Prostate gland (tissue), 2 donors: ENCODE data around the gene RPP30. TPM values are rescaled to one million over a fixed set of nuclear protein-coding genes. Genes with fewer than 3 reads are reported as not detected.

ENCODE experiments used
- DNase-seq: peaks from one replicate; pipeline ENCODE4 v3.0.0-alpha.2; 2019; ENCODE audit warnings: low spot score
- H3K27ac ChIP-seq, 2 donors: fragments of 200-600 bp; sonication (generic); 2 replicates each; pipeline ENCODE4 v1.5.1; 2017 to 2019
- H3K27me3 ChIP-seq: fragments of 200-600 bp; sonication (generic); replicated peaks from 2 replicates; pipeline ENCODE4 v1.5.1; 2019; ENCODE audit not compliant: insufficient read depth
- H3K36me3 ChIP-seq, 2 donors: fragments of 200-600 bp; sonication (generic); 1 replicate in 1 of 2; 2 replicates in 1 of 2; pipeline versions ENCODE4 v1.5.1 to v1.8.1; 2017 to 2019
- H3K4me1 ChIP-seq: fragments of 200-600 bp; sonication (generic); replicated peaks from 2 replicates; pipeline ENCODE4 v1.5.1; 2019
- H3K4me3 ChIP-seq, 2 donors: fragments of 200-600 bp; sonication (generic); 2 replicates each; pipeline ENCODE4 v1.5.1; 2017 to 2019
- H3K9me3 ChIP-seq: fragments of 200-600 bp; sonication (generic); 2 replicates; pipeline ENCODE4 v1.5.1; 2017
- CTCF ChIP-seq, 4 experiments: fragments of 200-600 bp in 2 of 4; fragments of 450-650 bp in 2 of 4; sonication (generic) in 2 of 4; IDR thresholded peaks; 1 replicate in 3 of 4; 2 replicates in 1 of 4; pipeline ENCODE4 v1.5.1; 2016 to 2019; ENCODE audit warnings: antibody characterized with exemption in 4 of 4, mild to moderate bottlenecking in 2 of 4, moderate library complexity in 2 of 4
- POLR2A ChIP-seq: fragments of 450-650 bp; IDR thresholded peaks from one replicate; pipeline ENCODE4 v1.6.1; 2016; ENCODE audit warnings: antibody characterized with exemption, mild to moderate bottlenecking
- POLR2AphosphoS5 ChIP-seq: sonication (generic); formaldehyde crosslinking; IDR thresholded peaks from one replicate; pipeline ENCODE4 v1.6.1; 2017; ENCODE audit warnings: antibody characterized with exemption
- WGBS: methylation state at CpG from one replicate; pipeline ENCODE4 v1.1.5; 2018; 5-methylcytosine and 5-hydroxymethylcytosine counted together
- intact Hi-C: fragments of 100-400 bp; cut with DNase I; formaldehyde crosslinking; loops from one replicate; pipeline ENCODE4 v1.14.2; 2022
- total RNA-seq, 2 donors: library from RNA; depleted of rRNA; stranded (reverse); fragments of >200 nt; gene quantifications; one replicate each; pipeline ENCODE4 v1.1.0, GENCODE V29; 2016

The RPP30 gene
- total RNA-seq, 2 donors from 2014 or later: 37.1 to 43.6 TPM

DNA sequence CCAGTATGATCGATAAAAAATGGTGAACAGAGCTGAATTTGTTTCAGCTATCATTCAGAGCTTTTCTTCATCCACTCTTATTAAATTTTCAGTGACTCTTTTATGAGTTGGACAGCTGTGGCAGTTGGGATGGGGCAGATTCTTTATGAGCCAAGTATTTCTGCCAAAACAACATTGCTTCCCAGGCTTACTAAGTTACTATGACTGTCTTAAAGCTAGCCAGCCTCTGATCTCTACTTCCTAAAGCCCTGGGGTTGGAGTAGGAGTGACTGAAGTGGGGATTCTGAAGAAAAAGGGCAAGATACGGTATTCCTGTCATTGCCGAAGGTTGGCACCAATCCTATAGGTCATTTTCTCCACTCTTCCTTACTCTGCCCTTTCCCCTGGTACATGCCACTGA, 12.7 kb downstream of the RPP30 start:
- no peaks in the 10 kb centered on the region for H3K27me3 ChIP-seq
- no peak overlapping the region for H3K27ac ChIP-seq
- H3K4me3 ChIP-seq: no peak overlapping the region
- peak; percentile 9 for DNase-seq
- H3K4me1 ChIP-seq: peaks cover 6% of the 10 kb centered on the region
- no peaks in the 10 kb centered on the region for H3K36me3 ChIP-seq
- H3K9me3 ChIP-seq: no peaks in the 10 kb centered on the region
- 36% methylated on average over 3 of the region's 3 CpGs for WGBS
- TF ChIP-seq POLR2AphosphoS5 (peak; percentile 39), POLR2A (no peak)
- intact Hi-C loops: no loop called here

DNA sequence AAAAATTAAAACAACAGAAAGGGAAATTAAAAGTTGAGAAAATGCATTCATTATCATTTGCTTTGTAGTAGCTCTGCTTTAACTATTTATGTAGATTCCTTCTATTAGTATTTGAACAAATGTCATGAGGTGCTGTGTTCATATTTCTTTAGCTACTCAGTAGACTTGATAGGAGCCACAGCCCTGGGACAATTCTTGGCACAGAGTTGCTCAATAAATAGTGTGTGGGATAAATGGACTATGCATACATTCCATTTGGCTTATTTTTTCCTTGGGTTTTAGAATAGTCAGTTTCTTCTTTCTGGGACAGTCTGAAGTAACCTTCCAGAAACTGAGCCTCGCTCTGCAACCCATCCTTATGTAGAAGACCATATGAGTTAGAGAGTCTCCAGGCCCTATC, 13.4 kb downstream of the RPP30 start:
- peaks cover 6% of the 10 kb centered on the region for H3K4me1 ChIP-seq
- no peaks in the 10 kb centered on the region for H3K36me3 ChIP-seq
- no peak for DNase-seq
- no peak overlapping the region for H3K4me3 ChIP-seq
- H3K27me3 ChIP-seq: no peaks in the 10 kb centered on the region
- intact Hi-C loops: no loop called here
- 97% methylated on average over 1 of the region's 1 CpG for WGBS
- TF ChIP-seq POLR2AphosphoS5: no peak
- TF ChIP-seq POLR2A: no peak
- TF ChIP-seq CTCF (IDR thresholded peaks at IDR 0.05): no peak
- no peak overlapping the region for H3K27ac ChIP-seq
- no peaks in the 10 kb centered on the region for H3K9me3 ChIP-seq

DNA sequence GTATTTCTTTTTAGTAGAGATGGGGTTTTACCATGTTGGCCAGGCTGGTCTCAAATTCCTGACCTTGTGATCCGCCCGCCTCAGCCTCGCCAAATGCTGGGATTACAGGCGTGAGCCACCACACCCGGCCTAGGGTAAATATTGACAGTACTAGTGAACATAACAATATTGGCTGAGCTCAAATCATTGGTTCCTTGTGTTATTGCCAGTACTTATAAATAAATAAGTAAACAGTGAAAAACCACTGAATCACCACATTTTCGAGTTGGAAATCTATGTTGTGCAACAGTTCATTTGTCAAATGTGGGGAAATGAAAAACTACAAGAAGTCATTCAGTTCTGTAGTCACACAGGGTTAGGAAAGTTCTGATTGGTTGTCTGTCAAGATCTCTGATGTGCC, 15.8 kb downstream of the RPP30 start:
- WGBS: 46% methylated on average over 6 of the region's 6 CpGs
- intact Hi-C loops: no loop called here
- no peak overlapping the region for H3K4me3 ChIP-seq
- H3K4me1 ChIP-seq: peaks cover 6% of the 10 kb centered on the region
- no peaks in the 10 kb centered on the region for H3K36me3 ChIP-seq
- H3K27ac ChIP-seq: no peak overlapping the region
- H3K9me3 ChIP-seq: no peaks in the 10 kb centered on the region
- DNase-seq: peak; percentile 50
- no peaks in the 10 kb centered on the region for H3K27me3 ChIP-seq
- no peak for TF ChIP-seq POLR2A
- peak; percentile 57 for TF ChIP-seq POLR2AphosphoS5
- no peak for TF ChIP-seq CTCF (IDR thresholded peaks at IDR 0.05)

- no peaks in the 10 kb centered on the region for H3K36me3 ChIP-seq
- intact Hi-C loops: no loop called here
- H3K4me3 ChIP-seq: no peak overlapping the region
- no peaks in the 10 kb centered on the region for H3K27me3 ChIP-seq
- no peak overlapping the region for H3K27ac ChIP-seq
- H3K4me1 ChIP-seq: peaks cover 6% of the 10 kb centered on the region
- no peaks in the 10 kb centered on the region for H3K9me3 ChIP-seq
- TF ChIP-seq POLR2A (no peak), CTCF (IDR thresholded peaks at IDR 0.05) (no peak), POLR2AphosphoS5 (no peak)
- DNase-seq: no peak
- 92% methylated on average over 6 of the region's 6 CpGs for WGBS
Measured at GRCh38 chr10:90888387-90888786, 16.6 kb downstream of the RPP30 start.

DNA sequence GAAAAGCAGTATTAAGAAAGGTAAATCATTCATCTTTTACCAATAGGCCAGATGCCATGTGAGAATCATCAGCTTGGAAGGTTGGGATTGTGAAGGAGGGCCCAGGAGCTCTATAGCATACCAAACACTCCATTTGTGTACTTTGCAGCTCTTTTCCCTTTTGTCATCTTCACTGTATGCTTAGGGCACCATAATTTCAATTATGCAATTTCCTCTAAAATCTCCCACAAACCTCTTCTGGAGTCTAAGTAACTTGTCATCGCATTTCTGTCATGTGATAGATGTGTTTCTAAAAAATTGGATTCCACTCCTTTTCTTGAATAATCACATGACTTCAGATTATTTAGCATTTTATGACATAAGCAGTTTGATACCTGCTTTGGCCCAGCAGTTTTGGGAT, 17.9 kb downstream of the RPP30 start:
- 85% methylated on average over 1 of the region's 1 CpG for WGBS

More for the DNA sequence above, 17.9 kb downstream of the RPP30 start:
- H3K9me3 ChIP-seq: no peaks in the 10 kb centered on the region
- peaks cover 6% of the 10 kb centered on the region for H3K4me1 ChIP-seq
- H3K27ac ChIP-seq: no peak overlapping the region
- no peak for DNase-seq
- H3K36me3 ChIP-seq: no peaks in the 10 kb centered on the region
- intact Hi-C loops: no loop called here
- no peak overlapping the region for H3K4me3 ChIP-seq
- TF ChIP-seq POLR2AphosphoS5 (no peak), CTCF (IDR thresholded peaks at IDR 0.05) (no peak), POLR2A (no peak)
- no peaks in the 10 kb centered on the region for H3K27me3 ChIP-seq
